Calu3 (cell line): Measurements from ENCODE around the gene CORO1C. TPM values are rescaled to one million over a fixed set of nuclear protein-coding genes. Genes with fewer than 3 reads are reported as not detected.

Experiments
- BruUV-seq: library from RNA; stranded (reverse); fragments of 400-500 nt; replicated peaks from 2 replicates; lab custom pipeline; 2021; lab: Mats Ljungman, UMichigan
- CTCF ChIA-PET: fragments of 300-600 bp; sonication (Branson Sonifier 250); formaldehyde crosslinking; loops from one replicate; lab custom pipeline; 2022; ENCODE audit warnings: antibody characterized with exemption; lab: Charles Lee
- DNase-seq: peaks from one replicate; pipeline ENCODE4 v3.0.0; 2022
- H3K27ac Mint-ChIP-seq: one replicate; pipeline ENCODE4 v1.8.0; 2022; ENCODE audit warnings: mixed read lengths; ENCODE audit not compliant: unreplicated experiment
- H3K27me3 Mint-ChIP-seq: one replicate; pipeline ENCODE4 v1.8.0; 2022; ENCODE audit warnings: mixed read lengths; ENCODE audit not compliant: unreplicated experiment
- H3K36me3 Mint-ChIP-seq: one replicate; pipeline ENCODE4 v1.8.0; 2022; ENCODE audit warnings: mild to moderate bottlenecking, moderate library complexity, mixed read lengths; ENCODE audit not compliant: insufficient read depth, unreplicated experiment
- H3K4me1 Mint-ChIP-seq: one replicate; pipeline ENCODE4 v1.8.0; 2022; ENCODE audit warnings: mild to moderate bottlenecking, low read depth, mixed read lengths; ENCODE audit not compliant: unreplicated experiment
- H3K4me3 Mint-ChIP-seq: one replicate; pipeline ENCODE4 v1.8.0; 2022; ENCODE audit warnings: mild to moderate bottlenecking, low read depth, moderate library complexity, mixed read lengths; ENCODE audit not compliant: unreplicated experiment
- H3K9me3 Mint-ChIP-seq: one replicate; pipeline ENCODE4 v1.8.0; 2022; ENCODE audit warnings: low read depth, mixed read lengths; ENCODE audit not compliant: unreplicated experiment
- CTCF ChIP-seq: fragments of 200-600 bp; IDR thresholded peaks from one replicate; pipeline ENCODE4 v1.8.0; 2022; ENCODE audit warnings: antibody characterized with exemption; ENCODE audit not compliant: unreplicated experiment
- intact Hi-C: fragments of 100-400 bp; cut with micrococcal nuclease; formaldehyde crosslinking; loops from one replicate; pipeline ENCODE4 v1.10.0; 2022; ENCODE audit not compliant: unreplicated experiment
- total RNA-seq: library from RNA; stranded (reverse); gene quantifications from 2 replicates; pipeline ENCODE4 v1.2.3, GENCODE V29; 2022

CORO1C gene
- total RNA-seq, 1 experiment from 2014 or later = 252 TPM

GRCh38 chr12:108641446-108642268 lies 89.7 kb downstream of the CORO1C start:
- BruUV-seq = no TSS peak
- DNase-seq = no peak
- intact Hi-C loops = no loop called here
- H3K36me3 Mint-ChIP-seq = peaks cover 59% of the 10 kb centered on the region
- H3K27me3 Mint-ChIP-seq = no peaks in the 10 kb centered on the region
- H3K4me3 Mint-ChIP-seq = no peak overlapping the region
- TF ChIP-seq CTCF = no peak
- no peaks in the 10 kb centered on the region for H3K9me3 Mint-ChIP-seq
- H3K27ac Mint-ChIP-seq = peak overlapping the region; percentile 21
- CTCF ChIA-PET = interaction anchor here (1.5 kb wide), 1 partner anchor 23 kb away, joined by 3 read pairs; no protein-coding TSS in a partner anchor
- peaks cover 37% of the 10 kb centered on the region for H3K4me1 Mint-ChIP-seq

- BruUV-seq = no TSS peak
- Mint-ChIP-seq H3K4me1 (peaks cover 35% of the 10 kb centered on the region), H3K27ac (peak overlapping the region; percentile 21), H3K36me3 (peaks cover 53% of the 10 kb centered on the region), H3K27me3 (no peaks in the 10 kb centered on the region), H3K9me3 (no peaks in the 10 kb centered on the region), H3K4me3 (no peak overlapping the region)
- peak; percentile 33 for DNase-seq
- CTCF ChIA-PET = interaction anchor here (0.7 to 1.5 kb wide), 3 partner anchors 15 to 79 kb away, joined by 3 to 4 read pairs (median 3); partner anchors contain the start of gene ISCU
- no peak for TF ChIP-seq CTCF
- intact Hi-C loops = no loop called here
Measured at GRCh38 chr12:108640802-108641445, 90.4 kb downstream of the CORO1C start.

GRCh38 chr12:108638997-108639822 lies 92.1 kb downstream of the CORO1C start:
- TF ChIP-seq CTCF = no peak
- no peaks in the 10 kb centered on the region for H3K9me3 Mint-ChIP-seq
- no peak for DNase-seq
- intact Hi-C loops = no loop called here
- no peak overlapping the region for H3K4me3 Mint-ChIP-seq
- H3K27me3 Mint-ChIP-seq = no peaks in the 10 kb centered on the region
- H3K4me1 Mint-ChIP-seq = peaks cover 18% of the 10 kb centered on the region
- CTCF ChIA-PET = interaction anchor here (0.6 kb wide), 1 partner anchor 59 kb away, joined by 3 read pairs; no protein-coding TSS in a partner anchor
- BruUV-seq = TSS peak; percentile 8
- H3K36me3 Mint-ChIP-seq = peaks cover 38% of the 10 kb centered on the region
- peak overlapping the region; percentile 28 for H3K27ac Mint-ChIP-seq

- Mint-ChIP-seq H3K9me3 (no peaks in the 10 kb centered on the region), H3K4me1 (peaks cover 16% of the 10 kb centered on the region), H3K36me3 (peaks cover 30% of the 10 kb centered on the region), H3K27me3 (no peaks in the 10 kb centered on the region), H3K4me3 (no peak overlapping the region), H3K27ac (no peak overlapping the region)
- CTCF ChIA-PET = no interaction called here
- TF ChIP-seq CTCF = no peak
- DNase-seq = no peak
- intact Hi-C loops = no loop called here
- BruUV-seq = no TSS peak
Measured at GRCh38 chr12:108638141-108638827, 93.0 kb downstream of the CORO1C start.
